HS-5 (cell line): ENCODE measurements around the gene ATP1A4.

Experiments used
- DNase-seq: peaks from one replicate; pipeline ENCODE4 v3.0.0-alpha.2; 2012; ENCODE audit warnings: low read depth

Gene ATP1A4

GRCh38 chr1:160144921-160145320, 6.5 kb upstream of the ATP1A4 start:
- no peak for DNase-seq

GRCh38 chr1:160146107-160146506, 5.3 kb upstream of the ATP1A4 start:
- no peak for DNase-seq

- no peak for DNase-seq
Measured at GRCh38 chr1:160148121-160148520, 3.3 kb upstream of the ATP1A4 start.

GRCh38 chr1:160149233-160149632, 2.2 kb upstream of the ATP1A4 start:
- no peak for DNase-seq

- peak; percentile 32 for DNase-seq
Measured at GRCh38 chr1:160149716-160150115, 1.7 kb upstream of the ATP1A4 start.

- DNase-seq: no peak
Measured at GRCh38 chr1:160154790-160155189, 3.4 kb downstream of the ATP1A4 start.

- no peak for DNase-seq
Measured at GRCh38 chr1:160156361-160156760, 5.0 kb downstream of the ATP1A4 start.

GRCh38 chr1:160157174-160157573, 5.8 kb downstream of the ATP1A4 start:
- no peak for DNase-seq

- no peak for DNase-seq
Measured at GRCh38 chr1:160158031-160158430, 6.6 kb downstream of the ATP1A4 start.

GRCh38 chr1:160158534-160158933, 7.1 kb downstream of the ATP1A4 start:
- DNase-seq: no peak

- DNase-seq: no peak
Measured at GRCh38 chr1:160159846-160160245, 8.4 kb downstream of the ATP1A4 start.

- no peak for DNase-seq
Measured at GRCh38 chr1:160161965-160162705, 10.7 kb downstream of the ATP1A4 start.

- no peak for DNase-seq
Measured at GRCh38 chr1:160162931-160163330, 11.5 kb downstream of the ATP1A4 start.

- DNase-seq: no peak
Measured at GRCh38 chr1:160163615-160164014, 12.2 kb downstream of the ATP1A4 start.

GRCh38 chr1:160164121-160164520, 12.7 kb downstream of the ATP1A4 start:
- no peak for DNase-seq

- no peak for DNase-seq
Measured at GRCh38 chr1:160166166-160166868, 14.9 kb downstream of the ATP1A4 start.

- DNase-seq: no peak
Measured at GRCh38 chr1:160167056-160167455, 15.7 kb downstream of the ATP1A4 start.

GRCh38 chr1:160167580-160167979, 16.2 kb downstream of the ATP1A4 start:
- DNase-seq: no peak

- DNase-seq: no peak
Measured at GRCh38 chr1:160168016-160168415, 16.6 kb downstream of the ATP1A4 start.

- no peak for DNase-seq
Measured at GRCh38 chr1:160168609-160169369, 17.4 kb downstream of the ATP1A4 start.

GRCh38 chr1:160169553-160170399, 18.4 kb downstream of the ATP1A4 start:
- DNase-seq: no peak

GRCh38 chr1:160171354-160171753, 20.0 kb downstream of the ATP1A4 start:
- peak; percentile 35 for DNase-seq
